MM.1S (cell line): ENCODE measurements around the gene POLL.
"Not testable (repeated sequence)": the region's sequence is repeated elsewhere in the genome, so short reads cannot be mapped to it uniquely, and the experiment has no call there.

Experiments used
- EZH2phosphoT487 ChIP-seq: fragments of 300-600 bp; sonication (generic); IDR thresholded peaks from 2 replicates; pipeline ENCODE4 v1.6.1; 2018; ENCODE audit warnings: antibody characterized with exemption, low read length
- TF ChIP-seq, protein P1 (sequence below): fragments of 300-600 bp; sonication (generic); IDR thresholded peaks from 2 replicates; pipeline ENCODE4 v1.5.1; 2016; ENCODE audit warnings: antibody characterized with exemption, low read length, mixed read lengths

DNA sequence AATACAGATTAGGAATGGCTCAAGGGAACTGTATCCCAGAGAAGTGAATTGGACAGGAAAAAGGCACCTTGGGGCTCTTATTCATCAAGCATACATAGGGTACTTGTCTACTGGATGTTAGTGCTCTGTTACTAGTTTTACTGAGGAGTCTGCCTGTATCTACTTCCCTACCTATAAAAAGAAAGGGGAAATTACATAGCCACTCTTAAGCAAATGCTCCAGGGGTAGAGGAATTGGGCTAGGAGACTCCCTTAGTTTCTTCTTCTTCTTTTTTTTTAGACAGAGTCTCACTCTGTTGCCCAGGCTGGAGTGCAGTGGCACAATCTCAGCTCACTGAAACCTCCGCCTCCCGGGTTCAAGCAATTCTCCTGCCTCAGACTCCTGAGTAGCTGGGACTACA lies 5.3 kb upstream of the POLL start:
- TF ChIP-seq, protein P1, sequence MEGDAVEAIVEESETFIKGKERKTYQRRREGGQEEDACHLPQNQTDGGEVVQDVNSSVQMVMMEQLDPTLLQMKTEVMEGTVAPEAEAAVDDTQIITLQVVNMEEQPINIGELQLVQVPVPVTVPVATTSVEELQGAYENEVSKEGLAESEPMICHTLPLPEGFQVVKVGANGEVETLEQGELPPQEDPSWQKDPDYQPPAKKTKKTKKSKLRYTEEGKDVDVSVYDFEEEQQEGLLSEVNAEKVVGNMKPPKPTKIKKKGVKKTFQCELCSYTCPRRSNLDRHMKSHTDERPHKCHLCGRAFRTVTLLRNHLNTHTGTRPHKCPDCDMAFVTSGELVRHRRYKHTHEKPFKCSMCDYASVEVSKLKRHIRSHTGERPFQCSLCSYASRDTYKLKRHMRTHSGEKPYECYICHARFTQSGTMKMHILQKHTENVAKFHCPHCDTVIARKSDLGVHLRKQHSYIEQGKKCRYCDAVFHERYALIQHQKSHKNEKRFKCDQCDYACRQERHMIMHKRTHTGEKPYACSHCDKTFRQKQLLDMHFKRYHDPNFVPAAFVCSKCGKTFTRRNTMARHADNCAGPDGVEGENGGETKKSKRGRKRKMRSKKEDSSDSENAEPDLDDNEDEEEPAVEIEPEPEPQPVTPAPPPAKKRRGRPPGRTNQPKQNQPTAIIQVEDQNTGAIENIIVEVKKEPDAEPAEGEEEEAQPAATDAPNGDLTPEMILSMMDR = not testable (repeated sequence)
- TF ChIP-seq EZH2phosphoT487 = not testable (repeated sequence)
